HEK293 (cell line): Measurements from ENCODE around the gene CACNA2D3.

Source experiments
- CTCF ChIA-PET: fragments of 350-600 bp; formaldehyde crosslinking; extraction: SDS; loops from one replicate; lab custom pipeline; 2021; ENCODE audit warnings: antibody characterized with exemption; lab: Yijun Ruan, JAX
- POLR2A ChIA-PET: fragments of 300-600 bp; formaldehyde crosslinking; extraction: SDS; loops from one replicate; lab custom pipeline; 2020; ENCODE audit warnings: antibody characterized with exemption, inconsistent platforms; lab: Yijun Ruan, JAX
- H3K27ac ChIP-seq: fragments of 200-500 bp; sonication (Bioruptor generic); 2 replicates; pipeline ENCODE4 v1.5.1; 2014; ENCODE audit warnings: low read depth, low read length, control low read depth, inconsistent platforms; ENCODE audit errors: extremely low read depth
- H3K36me3 ChIP-seq, 2 experiments: fragments of 200-500 bp in 1 of 2; sonication (Bioruptor generic) in 1 of 2; 1 replicate in 1 of 2; 2 replicates in 1 of 2; pipeline ENCODE4 v1.5.1; 2014 to 2017; ENCODE audit warnings: inconsistent platforms in 2 of 2, low read length in 2 of 2; ENCODE audit not compliant: control insufficient read depth in 2 of 2, insufficient read depth in 1 of 2
- H3K4me1 ChIP-seq: fragments of 200-500 bp; sonication (Bioruptor generic); 2 replicates; pipeline ENCODE4 v1.5.1; 2014; ENCODE audit warnings: mild to moderate bottlenecking, low read length, inconsistent platforms; ENCODE audit not compliant: control insufficient read depth, insufficient read depth
- H3K4me3 ChIP-seq: 2 replicates; pipeline ENCODE4 v1.5.1; 2011; ENCODE audit warnings: low read depth, mild to moderate bottlenecking, control low read depth, low read length, moderate library complexity
- H3K9me3 ChIP-seq: fragments of 200-500 bp; sonication (Bioruptor generic); 2 replicates; pipeline ENCODE4 v1.5.1; 2014; ENCODE audit warnings: low read depth, low read length, inconsistent platforms; ENCODE audit not compliant: control insufficient read depth, insufficient read depth
- PRDM1 ChIP-seq: fragments of 450-650 bp; formaldehyde crosslinking; IDR thresholded peaks from 2 replicates; pipeline ENCODE4; 2016; ENCODE audit warnings: missing biosample characterization, missing genetic modification characterization
- SP7 ChIP-seq: fragments of 450-650 bp; formaldehyde crosslinking; IDR thresholded peaks from 2 replicates; pipeline ENCODE4 v1.5.1; 2016; ENCODE audit warnings: missing biosample characterization, missing genetic modification characterization
- ZBTB1 ChIP-seq: fragments of 450-650 bp; formaldehyde crosslinking; IDR thresholded peaks from 2 replicates; pipeline ENCODE4 v1.5.1; 2016; ENCODE audit warnings: missing biosample characterization, missing genetic modification characterization
- ZBTB20 ChIP-seq: fragments of 450-650 bp; formaldehyde crosslinking; IDR thresholded peaks from 2 replicates; pipeline ENCODE4 v1.5.1; 2016; ENCODE audit warnings: missing biosample characterization, missing genetic modification characterization
- ZNF146 ChIP-seq: fragments of 450-650 bp; formaldehyde crosslinking; IDR thresholded peaks from 2 replicates; pipeline ENCODE4 v1.5.1; 2016; ENCODE audit warnings: missing biosample characterization, missing genetic modification characterization
- ZNF2 ChIP-seq: fragments of 450-650 bp; formaldehyde crosslinking; IDR thresholded peaks from 2 replicates; pipeline ENCODE4 v1.5.1; 2016; ENCODE audit warnings: missing biosample characterization, missing genetic modification characterization
- ZNF274 ChIP-seq, 2 experiments: fragments of 200-500 bp in 1 of 2; fragments of 450-650 bp in 1 of 2; sonication (Bioruptor generic) in 1 of 2; formaldehyde crosslinking in 1 of 2; IDR thresholded peaks; 2 replicates each; pipeline versions ENCODE4 v1.5.1 to v1.6.1; 2014 to 2016; ENCODE audit warnings: borderline replicate concordance in 1 of 2, inconsistent platforms in 1 of 2, low read length in 1 of 2, missing biosample characterization in 1 of 2, missing genetic modification characterization in 1 of 2
- ZNF529 ChIP-seq: fragments of 450-650 bp; formaldehyde crosslinking; IDR thresholded peaks from 2 replicates; pipeline ENCODE4 v1.5.1; 2017; ENCODE audit warnings: missing genetic modification characterization, missing biosample characterization; ENCODE audit not compliant: insufficient replicate concordance
- ZNF561 ChIP-seq: fragments of 450-650 bp; IDR thresholded peaks from 2 replicates; pipeline ENCODE4 v1.5.1; 2018; ENCODE audit warnings: missing biosample characterization, missing genetic modification characterization, borderline replicate concordance
- ZNF785 ChIP-seq: fragments of 450-650 bp; formaldehyde crosslinking; IDR thresholded peaks from 2 replicates; pipeline ENCODE4 v1.5.1; 2016; ENCODE audit warnings: missing biosample characterization, missing genetic modification characterization
- TF ChIP-seq, protein P1 (sequence below): fragments of 450-650 bp; formaldehyde crosslinking; IDR thresholded peaks from 2 replicates; pipeline ENCODE4 v1.5.1; 2016; ENCODE audit warnings: missing biosample characterization, missing genetic modification characterization
- TF ChIP-seq, protein P2 (sequence below): fragments of 450-650 bp; formaldehyde crosslinking; conservative IDR thresholded peaks from 2 replicates; pipeline ENCODE4 v1.5.1; 2016; ENCODE audit warnings: low read depth, missing biosample characterization, missing genetic modification characterization
- TF ChIP-seq, protein P3 (sequence below): fragments of 450-650 bp; formaldehyde crosslinking; IDR thresholded peaks from 2 replicates; pipeline ENCODE4 v1.5.1; 2016; ENCODE audit warnings: missing biosample characterization, missing genetic modification characterization
- TF ChIP-seq, protein P4 (sequence below): IDR thresholded peaks from 2 replicates; pipeline ENCODE4 v1.6.1; 2011; ENCODE audit warnings: mild to moderate bottlenecking, low read depth, low read length, borderline replicate concordance
- TF ChIP-seq, protein P5 (sequence below): fragments of 450-650 bp; formaldehyde crosslinking; IDR thresholded peaks from 2 replicates; pipeline ENCODE4 v1.5.1; 2016; ENCODE audit warnings: missing biosample characterization, missing genetic modification characterization, low read depth

Gene CACNA2D3

DNA sequence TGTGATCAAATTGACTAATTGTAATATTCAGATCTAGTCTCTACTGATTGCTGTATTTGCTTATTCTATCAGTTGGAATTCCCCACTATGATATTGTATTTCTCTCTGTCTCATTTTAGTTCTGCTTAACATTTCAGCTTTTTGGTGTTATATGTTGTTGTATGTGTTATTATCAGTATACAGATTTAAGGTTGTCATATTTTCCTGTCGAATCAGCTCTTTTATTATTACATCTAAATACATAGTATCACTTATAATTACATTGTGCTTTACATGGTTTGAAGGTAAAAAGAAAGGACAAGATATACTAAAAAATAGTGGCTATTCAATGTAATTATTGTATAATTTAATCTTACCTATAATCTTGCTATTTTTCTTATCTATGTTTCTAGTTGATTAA, 598.3 kb downstream of the CACNA2D3 start:
- no peak overlapping the region for H3K27ac ChIP-seq
- H3K4me3 ChIP-seq: no peak overlapping the region
- TF ChIP-seq ZNF2 (tag by site-specific recombination): no peak
- no peak for TF ChIP-seq ZNF561 (tag by site-specific recombination)
- TF ChIP-seq, protein P1, sequence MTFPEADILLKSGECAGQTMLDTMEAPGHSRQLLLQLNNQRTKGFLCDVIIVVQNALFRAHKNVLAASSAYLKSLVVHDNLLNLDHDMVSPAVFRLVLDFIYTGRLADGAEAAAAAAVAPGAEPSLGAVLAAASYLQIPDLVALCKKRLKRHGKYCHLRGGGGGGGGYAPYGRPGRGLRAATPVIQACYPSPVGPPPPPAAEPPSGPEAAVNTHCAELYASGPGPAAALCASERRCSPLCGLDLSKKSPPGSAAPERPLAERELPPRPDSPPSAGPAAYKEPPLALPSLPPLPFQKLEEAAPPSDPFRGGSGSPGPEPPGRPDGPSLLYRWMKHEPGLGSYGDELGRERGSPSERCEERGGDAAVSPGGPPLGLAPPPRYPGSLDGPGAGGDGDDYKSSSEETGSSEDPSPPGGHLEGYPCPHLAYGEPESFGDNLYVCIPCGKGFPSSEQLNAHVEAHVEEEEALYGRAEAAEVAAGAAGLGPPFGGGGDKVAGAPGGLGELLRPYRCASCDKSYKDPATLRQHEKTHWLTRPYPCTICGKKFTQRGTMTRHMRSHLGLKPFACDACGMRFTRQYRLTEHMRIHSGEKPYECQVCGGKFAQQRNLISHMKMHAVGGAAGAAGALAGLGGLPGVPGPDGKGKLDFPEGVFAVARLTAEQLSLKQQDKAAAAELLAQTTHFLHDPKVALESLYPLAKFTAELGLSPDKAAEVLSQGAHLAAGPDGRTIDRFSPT (tag by site-specific recombination): no peak
- TF ChIP-seq, protein P2, sequence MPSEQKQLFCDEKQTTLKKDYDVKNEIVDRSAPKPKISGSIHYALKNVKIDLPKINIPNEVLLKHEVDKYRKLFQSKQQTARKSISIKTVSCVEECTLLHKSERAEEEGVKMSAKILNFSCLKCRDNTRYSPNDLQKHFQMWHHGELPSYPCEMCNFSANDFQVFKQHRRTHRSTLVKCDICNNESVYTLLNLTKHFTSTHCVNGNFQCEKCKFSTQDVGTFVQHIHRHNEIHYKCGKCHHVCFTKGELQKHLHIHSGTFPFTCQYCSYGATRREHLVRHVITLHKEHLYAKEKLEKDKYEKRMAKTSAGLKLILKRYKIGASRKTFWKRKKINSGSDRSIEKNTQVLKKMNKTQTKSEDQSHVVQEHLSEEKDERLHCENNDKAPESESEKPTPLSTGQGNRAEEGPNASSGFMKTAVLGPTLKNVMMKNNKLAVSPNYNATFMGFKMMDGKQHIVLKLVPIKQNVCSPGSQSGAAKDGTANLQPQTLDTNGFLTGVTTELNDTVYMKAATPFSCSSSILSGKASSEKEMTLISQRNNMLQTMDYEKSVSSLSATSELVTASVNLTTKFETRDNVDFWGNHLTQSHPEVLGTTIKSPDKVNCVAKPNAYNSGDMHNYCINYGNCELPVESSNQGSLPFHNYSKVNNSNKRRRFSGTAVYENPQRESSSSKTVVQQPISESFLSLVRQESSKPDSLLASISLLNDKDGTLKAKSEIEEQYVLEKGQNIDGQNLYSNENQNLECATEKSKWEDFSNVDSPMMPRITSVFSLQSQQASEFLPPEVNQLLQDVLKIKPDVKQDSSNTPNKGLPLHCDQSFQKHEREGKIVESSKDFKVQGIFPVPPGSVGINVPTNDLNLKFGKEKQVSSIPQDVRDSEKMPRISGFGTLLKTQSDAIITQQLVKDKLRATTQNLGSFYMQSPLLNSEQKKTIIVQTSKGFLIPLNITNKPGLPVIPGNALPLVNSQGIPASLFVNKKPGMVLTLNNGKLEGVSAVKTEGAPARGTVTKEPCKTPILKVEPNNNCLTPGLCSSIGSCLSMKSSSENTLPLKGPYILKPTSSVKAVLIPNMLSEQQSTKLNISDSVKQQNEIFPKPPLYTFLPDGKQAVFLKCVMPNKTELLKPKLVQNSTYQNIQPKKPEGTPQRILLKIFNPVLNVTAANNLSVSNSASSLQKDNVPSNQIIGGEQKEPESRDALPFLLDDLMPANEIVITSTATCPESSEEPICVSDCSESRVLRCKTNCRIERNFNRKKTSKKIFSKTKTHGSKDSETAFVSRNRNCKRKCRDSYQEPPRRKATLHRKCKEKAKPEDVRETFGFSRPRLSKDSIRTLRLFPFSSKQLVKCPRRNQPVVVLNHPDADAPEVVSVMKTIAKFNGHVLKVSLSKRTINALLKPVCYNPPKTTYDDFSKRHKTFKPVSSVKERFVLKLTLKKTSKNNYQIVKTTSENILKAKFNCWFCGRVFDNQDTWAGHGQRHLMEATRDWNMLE (tag by site-specific recombination): no peak
- TF ChIP-seq, protein P3, sequence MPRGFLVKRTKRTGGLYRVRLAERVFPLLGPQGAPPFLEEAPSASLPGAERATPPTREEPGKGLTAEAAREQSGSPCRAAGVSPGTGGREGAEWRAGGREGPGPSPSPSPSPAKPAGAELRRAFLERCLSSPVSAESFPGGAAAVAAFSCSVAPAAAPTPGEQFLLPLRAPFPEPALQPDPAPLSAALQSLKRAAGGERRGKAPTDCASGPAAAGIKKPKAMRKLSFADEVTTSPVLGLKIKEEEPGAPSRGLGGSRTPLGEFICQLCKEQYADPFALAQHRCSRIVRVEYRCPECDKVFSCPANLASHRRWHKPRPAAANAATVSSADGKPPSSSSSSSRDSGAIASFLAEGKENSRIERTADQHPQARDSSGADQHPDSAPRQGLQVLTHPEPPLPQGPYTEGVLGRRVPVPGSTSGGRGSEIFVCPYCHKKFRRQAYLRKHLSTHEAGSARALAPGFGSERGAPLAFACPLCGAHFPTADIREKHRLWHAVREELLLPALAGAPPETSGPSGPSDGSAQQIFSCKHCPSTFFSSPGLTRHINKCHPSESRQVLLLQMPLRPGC (tag by site-specific recombination): no peak
- no peak for TF ChIP-seq ZNF529 (tag by site-specific recombination)
- TF ChIP-seq PRDM1 (tag by site-specific recombination): no peak
- TF ChIP-seq ZNF274 (IDR thresholded peaks at IDR 0.05; ENCODE audit: low read length): no peak
- no peak for TF ChIP-seq ZNF274 (tag by site-specific recombination; IDR thresholded peaks at IDR 0.05; ENCODE audit: borderline replicate concordance)
- TF ChIP-seq ZNF146 (tag by site-specific recombination): no peak
- TF ChIP-seq ZBTB20 (tag by site-specific recombination): no peak
- TF ChIP-seq SP7 (tag by site-specific recombination): no peak
- TF ChIP-seq ZBTB1 (tag by site-specific recombination): no peak
- TF ChIP-seq ZNF785 (tag by site-specific recombination): no peak
- TF ChIP-seq, protein P4, sequence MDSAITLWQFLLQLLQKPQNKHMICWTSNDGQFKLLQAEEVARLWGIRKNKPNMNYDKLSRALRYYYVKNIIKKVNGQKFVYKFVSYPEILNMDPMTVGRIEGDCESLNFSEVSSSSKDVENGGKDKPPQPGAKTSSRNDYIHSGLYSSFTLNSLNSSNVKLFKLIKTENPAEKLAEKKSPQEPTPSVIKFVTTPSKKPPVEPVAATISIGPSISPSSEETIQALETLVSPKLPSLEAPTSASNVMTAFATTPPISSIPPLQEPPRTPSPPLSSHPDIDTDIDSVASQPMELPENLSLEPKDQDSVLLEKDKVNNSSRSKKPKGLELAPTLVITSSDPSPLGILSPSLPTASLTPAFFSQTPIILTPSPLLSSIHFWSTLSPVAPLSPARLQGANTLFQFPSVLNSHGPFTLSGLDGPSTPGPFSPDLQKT: no peak
- TF ChIP-seq, protein P5, sequence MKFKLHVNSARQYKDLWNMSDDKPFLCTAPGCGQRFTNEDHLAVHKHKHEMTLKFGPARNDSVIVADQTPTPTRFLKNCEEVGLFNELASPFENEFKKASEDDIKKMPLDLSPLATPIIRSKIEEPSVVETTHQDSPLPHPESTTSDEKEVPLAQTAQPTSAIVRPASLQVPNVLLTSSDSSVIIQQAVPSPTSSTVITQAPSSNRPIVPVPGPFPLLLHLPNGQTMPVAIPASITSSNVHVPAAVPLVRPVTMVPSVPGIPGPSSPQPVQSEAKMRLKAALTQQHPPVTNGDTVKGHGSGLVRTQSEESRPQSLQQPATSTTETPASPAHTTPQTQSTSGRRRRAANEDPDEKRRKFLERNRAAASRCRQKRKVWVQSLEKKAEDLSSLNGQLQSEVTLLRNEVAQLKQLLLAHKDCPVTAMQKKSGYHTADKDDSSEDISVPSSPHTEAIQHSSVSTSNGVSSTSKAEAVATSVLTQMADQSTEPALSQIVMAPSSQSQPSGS (tag by site-specific recombination): no peak
- H3K36me3 ChIP-seq: no peaks in the 10 kb centered on the region
- ChIA-PET CTCF (no interaction called here), POLR2A (no interaction called here)
- H3K4me1 ChIP-seq: no peaks in the 10 kb centered on the region
- H3K9me3 ChIP-seq: no peaks in the 10 kb centered on the region
